Measurements from ENCODE around the gene CHPT1.
A peak's percentile ranks its signal among the peaks of the same experiment; 100 is the strongest.

CHPT1 gene

GRCh38 chr12:101714877-101715444, 17.5 kb downstream of the CHPT1 start:
- H3K4me3 ChIP-seq (ENCODE audit: control insufficient read depth, low read depth, low read length) = no peak overlapping the region
- no peak for DNase-seq (ENCODE audit: low read depth)
- TF ChIP-seq, protein P1, sequence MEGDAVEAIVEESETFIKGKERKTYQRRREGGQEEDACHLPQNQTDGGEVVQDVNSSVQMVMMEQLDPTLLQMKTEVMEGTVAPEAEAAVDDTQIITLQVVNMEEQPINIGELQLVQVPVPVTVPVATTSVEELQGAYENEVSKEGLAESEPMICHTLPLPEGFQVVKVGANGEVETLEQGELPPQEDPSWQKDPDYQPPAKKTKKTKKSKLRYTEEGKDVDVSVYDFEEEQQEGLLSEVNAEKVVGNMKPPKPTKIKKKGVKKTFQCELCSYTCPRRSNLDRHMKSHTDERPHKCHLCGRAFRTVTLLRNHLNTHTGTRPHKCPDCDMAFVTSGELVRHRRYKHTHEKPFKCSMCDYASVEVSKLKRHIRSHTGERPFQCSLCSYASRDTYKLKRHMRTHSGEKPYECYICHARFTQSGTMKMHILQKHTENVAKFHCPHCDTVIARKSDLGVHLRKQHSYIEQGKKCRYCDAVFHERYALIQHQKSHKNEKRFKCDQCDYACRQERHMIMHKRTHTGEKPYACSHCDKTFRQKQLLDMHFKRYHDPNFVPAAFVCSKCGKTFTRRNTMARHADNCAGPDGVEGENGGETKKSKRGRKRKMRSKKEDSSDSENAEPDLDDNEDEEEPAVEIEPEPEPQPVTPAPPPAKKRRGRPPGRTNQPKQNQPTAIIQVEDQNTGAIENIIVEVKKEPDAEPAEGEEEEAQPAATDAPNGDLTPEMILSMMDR (conservative IDR thresholded peaks at IDR 0.05; ENCODE audit: control insufficient read depth, insufficient read depth, low read depth, low read length) = no peak

DNA sequence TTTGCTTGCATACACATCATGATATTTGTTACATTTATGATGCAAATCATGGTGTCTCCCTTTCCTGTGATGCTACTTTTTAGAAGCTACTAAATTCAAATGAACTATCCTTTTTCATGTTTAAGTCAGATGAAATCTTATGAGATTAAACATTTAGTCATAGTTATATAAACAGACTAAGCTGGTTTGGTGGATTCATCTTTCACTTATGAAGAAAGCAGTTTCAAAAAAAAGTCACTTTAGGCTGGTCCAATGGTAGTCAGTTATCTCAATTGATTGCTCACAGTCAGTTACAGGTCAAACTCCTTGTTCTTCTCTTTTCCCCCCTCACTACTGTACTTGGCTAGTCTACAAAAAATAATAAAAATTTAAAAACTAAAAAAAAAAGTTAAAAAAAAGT, 22.1 kb downstream of the CHPT1 start:
- H3K4me3 ChIP-seq (ENCODE audit: control insufficient read depth, low read depth, low read length) = no peak overlapping the region
- DNase-seq (ENCODE audit: low read depth) = peak; percentile 48
- TF ChIP-seq, protein P1 (conservative IDR thresholded peaks at IDR 0.05; ENCODE audit: control insufficient read depth, insufficient read depth, low read depth, low read length) = no peak

GRCh38 chr12:101720118-101720517, 22.7 kb downstream of the CHPT1 start:
- DNase-seq (ENCODE audit: low read depth) = no peak
- H3K4me3 ChIP-seq (ENCODE audit: control insufficient read depth, low read depth, low read length) = no peak overlapping the region
- TF ChIP-seq, protein P1 (conservative IDR thresholded peaks at IDR 0.05; ENCODE audit: control insufficient read depth, insufficient read depth, low read depth, low read length) = no peak

DNA sequence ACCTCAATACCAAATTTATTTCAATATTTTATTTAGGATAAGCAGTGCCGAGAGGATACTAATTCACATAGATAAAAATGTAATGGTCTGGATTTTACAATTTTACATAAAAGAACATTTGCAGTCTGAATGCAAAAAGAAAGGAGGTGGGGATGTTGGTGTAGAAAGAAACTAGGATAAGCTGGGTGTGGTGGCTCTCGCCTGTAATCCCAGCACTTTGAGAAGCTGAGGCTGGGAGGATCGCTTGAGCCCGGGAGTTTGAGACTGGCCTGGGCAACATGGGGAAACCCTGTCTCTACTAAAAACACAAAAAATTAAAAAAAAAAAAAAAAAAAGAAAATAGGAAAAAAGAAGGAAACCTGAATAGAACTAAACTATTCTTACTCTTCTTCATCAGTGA, 25.0 kb downstream of the CHPT1 start:
- no peak overlapping the region for H3K4me3 ChIP-seq (ENCODE audit: control insufficient read depth, low read depth, low read length)
- no peak for DNase-seq (ENCODE audit: low read depth)
- TF ChIP-seq, protein P1 (conservative IDR thresholded peaks at IDR 0.05; ENCODE audit: control insufficient read depth, insufficient read depth, low read depth, low read length) = no peak

- TF ChIP-seq, protein P1 (conservative IDR thresholded peaks at IDR 0.05; ENCODE audit: control insufficient read depth, insufficient read depth, low read depth, low read length) = no peak
- DNase-seq (ENCODE audit: low read depth) = no peak
- no peak overlapping the region for H3K4me3 ChIP-seq (ENCODE audit: control insufficient read depth, low read depth, low read length)
Observed at GRCh38 chr12:101727098-101727497, 29.7 kb downstream of the CHPT1 start.

- TF ChIP-seq, protein P1 (conservative IDR thresholded peaks at IDR 0.05; ENCODE audit: control insufficient read depth, insufficient read depth, low read depth, low read length) = no peak
- H3K4me3 ChIP-seq (ENCODE audit: control insufficient read depth, low read depth, low read length) = no peak overlapping the region
- DNase-seq (ENCODE audit: low read depth) = no peak
Observed at GRCh38 chr12:101729842-101730241, 32.4 kb downstream of the CHPT1 start.

DNA sequence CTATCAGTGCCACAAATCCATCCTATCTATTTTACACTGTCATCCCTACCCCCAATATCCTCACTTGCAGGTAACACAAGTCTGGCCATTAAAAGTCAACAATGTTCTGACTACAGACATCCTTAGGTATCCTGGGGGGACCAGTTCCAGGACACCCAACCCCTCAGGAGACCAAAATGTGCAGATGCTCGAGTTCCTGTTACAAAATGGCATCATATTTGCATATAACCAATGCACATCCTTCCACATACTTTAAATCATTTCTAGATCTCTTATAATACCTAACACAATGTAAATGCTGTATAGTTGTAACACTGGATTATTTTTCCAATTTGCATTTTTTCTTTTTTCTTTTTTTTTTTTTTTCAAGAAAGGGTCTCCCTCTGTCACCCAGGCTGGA, 34.9 kb downstream of the CHPT1 start:
- TF ChIP-seq, protein P1 (conservative IDR thresholded peaks at IDR 0.05; ENCODE audit: control insufficient read depth, insufficient read depth, low read depth, low read length) = no peak
- no peak for DNase-seq (ENCODE audit: low read depth)
- H3K4me3 ChIP-seq (ENCODE audit: control insufficient read depth, low read depth, low read length) = no peak overlapping the region
